ENCODE measurements around the gene SLC25A42. TPM values are rescaled to one million over a fixed set of nuclear protein-coding genes. Genes with fewer than 3 reads are reported as not detected.

SLC25A42 gene
- total and polyA plus RNA-seq, 2 of the 13 experiments (the other 11 are each of a cell fraction or from before 2014, with no cell fraction given) = 12.8 to 18.3 TPM

DNA sequence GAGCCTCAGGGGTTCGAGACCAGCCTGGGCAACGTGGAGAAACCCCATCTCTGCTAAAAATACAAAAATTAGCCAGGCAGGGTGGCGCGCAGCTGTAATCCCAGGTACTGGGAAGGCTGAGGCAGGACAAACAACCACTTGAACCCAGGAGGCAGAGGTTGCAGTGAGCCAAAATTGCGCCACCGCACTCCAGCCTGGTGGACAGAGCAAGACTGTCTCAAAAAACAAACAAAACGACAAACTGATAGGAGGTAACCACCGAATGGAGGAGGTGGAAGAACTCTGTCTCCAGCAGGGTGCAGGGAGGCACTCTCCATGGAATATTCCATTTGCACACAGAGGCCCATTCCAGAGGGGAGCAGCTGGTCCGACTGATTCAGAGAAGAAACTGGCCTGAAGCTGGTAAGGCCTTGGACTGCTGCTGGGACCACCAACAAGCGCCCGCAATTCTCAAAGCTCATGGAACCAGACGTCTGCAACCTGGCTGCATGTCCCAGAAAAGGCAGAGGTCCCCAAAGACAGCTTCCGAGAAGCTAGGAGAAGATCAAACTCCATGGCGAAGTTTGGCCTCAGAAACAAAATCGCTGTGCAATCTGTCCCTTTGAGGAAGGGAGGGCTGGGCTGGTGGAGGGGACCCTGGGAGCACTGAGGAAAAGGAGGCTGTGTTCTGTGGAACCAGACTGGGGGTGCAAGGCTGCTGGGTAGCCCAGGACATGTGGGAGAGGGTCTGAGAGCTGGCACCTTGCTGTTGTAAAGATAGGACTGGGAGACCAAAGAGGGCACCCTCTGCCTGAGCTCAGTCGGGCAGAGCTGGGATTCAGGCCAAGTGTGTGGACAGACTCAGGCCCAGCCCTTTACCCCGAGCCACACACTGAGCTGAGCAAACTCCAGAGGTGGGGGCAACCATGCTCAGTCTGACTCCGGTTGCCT lies 35.2 kb downstream of the SLC25A42 start (continued):
- TF ChIP-seq ZNF83 (CRISPR knock-in tag; IDR thresholded peaks at IDR 0.05; ENCODE audit: borderline replicate concordance) (no peak), AGO2 (optimal IDR thresholded peaks at IDR 0.05; ENCODE audit: low read depth, low read length) (peak; percentile 70), ZNF296 (CRISPR knock-in tag; conservative IDR thresholded peaks at IDR 0.05) (no peak), YEATS2 (CRISPR knock-in tag; IDR thresholded peaks at IDR 0.05; ENCODE audit: borderline replicate concordance) (no peak), HNRNPLL (IDR thresholded peaks at IDR 0.05; ENCODE audit: low read depth, low read length, poor library complexity, severe bottlenecking) (no peak), NFYB (CRISPR knock-in tag; IDR thresholded peaks at IDR 0.05) (no peak), ATF7-NPFF (CRISPR knock-in tag; IDR thresholded peaks at IDR 0.05; ENCODE audit: low read depth) (0 out of 2 replicates have a peak, but pooled peaks have one; percentile 27), ZNF775 (CRISPR knock-in tag; IDR thresholded peaks at IDR 0.05; ENCODE audit: borderline replicate concordance) (no peak), BHLHE40 (IDR thresholded peaks at IDR 0.05; ENCODE audit: low read length) (peak; percentile 69; the same call in 1 of the 2 replicates), ZNF335 (CRISPR knock-in tag; IDR thresholded peaks at IDR 0.05) (peak; percentile 79; the same call in 1 of the 2 replicates), CAMTA2 (CRISPR knock-in tag; IDR thresholded peaks at IDR 0.05; ENCODE audit: borderline replicate concordance) (no peak), HNRNPL (IDR thresholded peaks at IDR 0.05; ENCODE audit: low read depth, low read length) (peak; percentile 95), ZBTB7B (CRISPR knock-in tag; IDR thresholded peaks at IDR 0.05) (peak; percentile 36; the same call in 1 of the 2 replicates), ARNTL (CRISPR knock-in tag; IDR thresholded peaks at IDR 0.05) (peak; percentile 70), ARID2 (CRISPR knock-in tag; IDR thresholded peaks at IDR 0.05; ENCODE audit: borderline replicate concordance) (no peak), NR3C1 (CRISPR knock-in tag; IDR thresholded peaks at IDR 0.05) (no peak), NFIB (CRISPR knock-in tag; IDR thresholded peaks at IDR 0.05; ENCODE audit: borderline replicate concordance) (no peak), HMG20B (CRISPR knock-in tag; conservative IDR thresholded peaks at IDR 0.05) (no peak), PLRG1 (conservative IDR thresholded peaks at IDR 0.05) (no peak)
- TF ChIP-seq, protein P1, sequence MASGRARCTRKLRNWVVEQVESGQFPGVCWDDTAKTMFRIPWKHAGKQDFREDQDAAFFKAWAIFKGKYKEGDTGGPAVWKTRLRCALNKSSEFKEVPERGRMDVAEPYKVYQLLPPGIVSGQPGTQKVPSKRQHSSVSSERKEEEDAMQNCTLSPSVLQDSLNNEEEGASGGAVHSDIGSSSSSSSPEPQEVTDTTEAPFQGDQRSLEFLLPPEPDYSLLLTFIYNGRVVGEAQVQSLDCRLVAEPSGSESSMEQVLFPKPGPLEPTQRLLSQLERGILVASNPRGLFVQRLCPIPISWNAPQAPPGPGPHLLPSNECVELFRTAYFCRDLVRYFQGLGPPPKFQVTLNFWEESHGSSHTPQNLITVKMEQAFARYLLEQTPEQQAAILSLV (CRISPR knock-in tag; IDR thresholded peaks at IDR 0.05; ENCODE audit: borderline replicate concordance) = peak; percentile 38; the same call in 1 of the 2 replicates
- TF ChIP-seq, protein P2, sequence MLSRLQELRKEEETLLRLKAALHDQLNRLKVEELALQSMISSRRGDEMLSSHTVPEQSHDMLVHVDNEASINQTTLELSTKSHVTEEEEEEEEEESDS (CRISPR knock-in tag; IDR thresholded peaks at IDR 0.05; ENCODE audit: borderline replicate concordance) = no peak
- TF ChIP-seq, protein P3, sequence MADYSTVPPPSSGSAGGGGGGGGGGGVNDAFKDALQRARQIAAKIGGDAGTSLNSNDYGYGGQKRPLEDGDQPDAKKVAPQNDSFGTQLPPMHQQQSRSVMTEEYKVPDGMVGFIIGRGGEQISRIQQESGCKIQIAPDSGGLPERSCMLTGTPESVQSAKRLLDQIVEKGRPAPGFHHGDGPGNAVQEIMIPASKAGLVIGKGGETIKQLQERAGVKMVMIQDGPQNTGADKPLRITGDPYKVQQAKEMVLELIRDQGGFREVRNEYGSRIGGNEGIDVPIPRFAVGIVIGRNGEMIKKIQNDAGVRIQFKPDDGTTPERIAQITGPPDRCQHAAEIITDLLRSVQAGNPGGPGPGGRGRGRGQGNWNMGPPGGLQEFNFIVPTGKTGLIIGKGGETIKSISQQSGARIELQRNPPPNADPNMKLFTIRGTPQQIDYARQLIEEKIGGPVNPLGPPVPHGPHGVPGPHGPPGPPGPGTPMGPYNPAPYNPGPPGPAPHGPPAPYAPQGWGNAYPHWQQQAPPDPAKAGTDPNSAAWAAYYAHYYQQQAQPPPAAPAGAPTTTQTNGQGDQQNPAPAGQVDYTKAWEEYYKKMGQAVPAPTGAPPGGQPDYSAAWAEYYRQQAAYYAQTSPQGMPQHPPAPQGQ (CRISPR knock-in tag; IDR thresholded peaks at IDR 0.05; ENCODE audit: borderline replicate concordance) = no peak
- TF ChIP-seq, protein P4, sequence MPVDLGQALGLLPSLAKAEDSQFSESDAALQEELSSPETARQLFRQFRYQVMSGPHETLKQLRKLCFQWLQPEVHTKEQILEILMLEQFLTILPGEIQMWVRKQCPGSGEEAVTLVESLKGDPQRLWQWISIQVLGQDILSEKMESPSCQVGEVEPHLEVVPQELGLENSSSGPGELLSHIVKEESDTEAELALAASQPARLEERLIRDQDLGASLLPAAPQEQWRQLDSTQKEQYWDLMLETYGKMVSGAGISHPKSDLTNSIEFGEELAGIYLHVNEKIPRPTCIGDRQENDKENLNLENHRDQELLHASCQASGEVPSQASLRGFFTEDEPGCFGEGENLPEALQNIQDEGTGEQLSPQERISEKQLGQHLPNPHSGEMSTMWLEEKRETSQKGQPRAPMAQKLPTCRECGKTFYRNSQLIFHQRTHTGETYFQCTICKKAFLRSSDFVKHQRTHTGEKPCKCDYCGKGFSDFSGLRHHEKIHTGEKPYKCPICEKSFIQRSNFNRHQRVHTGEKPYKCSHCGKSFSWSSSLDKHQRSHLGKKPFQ (CRISPR knock-in tag; IDR thresholded peaks at IDR 0.05; ENCODE audit: insufficient replicate concordance) = peak; percentile 53
- TF ChIP-seq, protein P5, sequence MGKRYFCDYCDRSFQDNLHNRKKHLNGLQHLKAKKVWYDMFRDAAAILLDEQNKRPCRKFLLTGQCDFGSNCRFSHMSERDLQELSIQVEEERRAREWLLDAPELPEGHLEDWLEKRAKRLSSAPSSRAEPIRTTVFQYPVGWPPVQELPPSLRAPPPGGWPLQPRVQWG (CRISPR knock-in tag; IDR thresholded peaks at IDR 0.05; ENCODE audit: borderline replicate concordance, low read depth) = no peak

Data from HepG2 (cell line).